Measurements from ENCODE around the gene RBPMS2. TPM values are rescaled to one million over a fixed set of nuclear protein-coding genes. Genes with fewer than 3 reads are reported as not detected.

RBPMS2 gene
- total RNA-seq, 3 donors from 2014 or later: 3.5 to 133 (median 6.3) TPM

DNA sequence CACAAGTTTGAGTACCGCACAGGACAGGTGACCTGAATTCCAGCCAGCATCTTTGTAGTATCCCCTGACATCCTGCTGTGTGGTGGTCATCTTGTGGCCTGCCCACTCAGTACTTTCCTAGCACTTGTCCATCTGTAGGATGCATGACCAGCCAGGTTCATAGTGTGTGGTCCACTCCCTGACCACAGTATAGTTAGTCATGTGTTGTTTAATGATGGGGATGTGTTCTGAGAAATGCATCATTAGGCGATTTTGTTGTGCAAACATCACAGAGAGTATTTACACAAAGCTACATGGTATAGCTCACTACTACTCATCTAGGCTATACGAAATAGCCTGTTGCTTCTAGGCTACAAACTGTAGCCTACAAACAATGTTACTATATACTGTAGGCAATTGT is 16.9 kb upstream of the RBPMS2 start:
- Histone ChIP-seq H3K36me3 (ENCODE audit: low read depth) (no peaks in the 10 kb centered on the region), H3K4me3 (no peak overlapping the region), H3K4me1 (ENCODE audit: low read depth) (no peaks in the 10 kb centered on the region), H3K9me3 (no peaks in the 10 kb centered on the region)
- no peak for ATAC-seq
- intact Hi-C loops (cut with DNase I, micrococcal nuclease): no loop called here
- no peak for DNase-seq
- no peak for TF ChIP-seq CTCF (IDR thresholded peaks at IDR 0.05)

DNA sequence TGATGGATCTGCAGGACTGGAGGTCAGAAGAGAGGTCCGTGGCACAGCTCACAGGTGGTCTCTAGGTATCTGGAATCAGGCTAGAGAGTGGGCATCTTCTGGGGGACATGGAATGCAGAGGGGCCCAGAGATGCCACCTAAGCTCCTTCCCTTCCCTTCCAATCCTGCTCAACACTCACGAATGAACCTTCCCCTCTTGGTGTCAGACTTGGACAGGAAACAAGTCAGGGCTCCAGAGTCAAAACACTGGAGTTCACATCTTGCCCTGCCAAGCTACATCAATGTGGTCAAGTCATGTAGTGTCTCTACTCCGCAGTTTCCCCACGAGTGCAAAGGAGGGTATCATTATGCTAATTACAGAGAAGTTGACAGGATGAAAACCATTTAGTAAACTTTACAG is 16.0 kb upstream of the RBPMS2 start:
- ATAC-seq (no peak), DNase-seq (no peak)
- Histone ChIP-seq H3K9me3 (no peaks in the 10 kb centered on the region), H3K4me1 (ENCODE audit: low read depth) (no peaks in the 10 kb centered on the region), H3K4me3 (no peak overlapping the region), H3K36me3 (ENCODE audit: low read depth) (no peaks in the 10 kb centered on the region)
- intact Hi-C loops (cut with DNase I, micrococcal nuclease): no loop called here
- no peak for TF ChIP-seq CTCF (IDR thresholded peaks at IDR 0.05)

DNA sequence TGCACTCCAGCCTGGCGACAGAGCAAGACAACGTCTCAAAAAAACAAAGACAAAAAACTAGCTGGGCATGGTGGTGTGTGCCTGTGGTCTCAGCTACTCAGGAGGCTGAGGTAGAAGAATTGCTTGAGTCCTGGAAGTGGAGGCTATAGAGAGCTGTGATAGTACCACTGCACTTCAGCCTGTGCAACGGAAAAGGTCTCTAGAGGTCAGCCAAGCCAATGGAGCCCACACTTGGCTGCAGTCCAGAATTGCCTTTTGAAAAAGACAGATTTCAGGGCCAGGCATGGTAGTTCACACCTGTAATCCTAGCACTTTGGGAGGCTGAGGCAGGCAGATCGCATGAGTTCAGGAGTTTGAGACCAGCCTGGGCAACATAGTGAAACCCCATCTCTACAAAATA is 8.4 kb upstream of the RBPMS2 start:
- H3K36me3 ChIP-seq (ENCODE audit: low read depth): no peaks in the 10 kb centered on the region
- no peak for TF ChIP-seq CTCF (IDR thresholded peaks at IDR 0.05)
- no peak for ATAC-seq
- H3K9me3 ChIP-seq: no peaks in the 10 kb centered on the region
- DNase-seq: no peak
- H3K4me3 ChIP-seq: no peak overlapping the region
- no peaks in the 10 kb centered on the region for H3K4me1 ChIP-seq (ENCODE audit: low read depth)
- intact Hi-C loops (cut with DNase I, micrococcal nuclease): no loop called here

DNA sequence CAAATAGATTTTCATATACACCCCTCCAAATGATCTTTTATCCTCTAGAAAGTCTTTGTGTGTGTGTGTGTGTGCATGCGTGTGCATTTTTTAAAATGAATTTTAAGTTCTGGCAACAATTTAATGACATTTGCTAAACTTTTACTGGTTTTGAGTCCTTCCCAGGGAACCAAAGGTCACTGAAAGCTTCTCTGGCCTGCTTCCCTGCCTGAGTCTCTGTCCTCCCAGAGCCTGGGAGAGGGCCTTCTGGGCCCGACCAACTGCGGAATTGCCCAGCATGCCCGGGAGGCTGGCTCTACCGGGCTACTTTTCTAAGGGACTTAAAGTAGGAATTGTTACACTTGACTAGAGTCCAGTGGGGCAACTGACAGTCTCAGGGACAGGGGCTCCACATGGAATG is 7.4 kb upstream of the RBPMS2 start:
- TF ChIP-seq CTCF (IDR thresholded peaks at IDR 0.05): no peak
- intact Hi-C loops (cut with DNase I, micrococcal nuclease): no loop called here
- DNase-seq: no peak
- Histone ChIP-seq H3K36me3 (ENCODE audit: low read depth) (no peaks in the 10 kb centered on the region), H3K4me1 (ENCODE audit: low read depth) (no peaks in the 10 kb centered on the region), H3K9me3 (no peaks in the 10 kb centered on the region), H3K4me3 (no peak overlapping the region)
- ATAC-seq: no peak

- TF ChIP-seq CTCF (IDR thresholded peaks at IDR 0.05): no peak
- no peak for DNase-seq
- Histone ChIP-seq H3K4me1 (ENCODE audit: low read depth) (no peaks in the 10 kb centered on the region), H3K4me3 (no peak overlapping the region), H3K9me3 (no peaks in the 10 kb centered on the region), H3K36me3 (ENCODE audit: low read depth) (no peaks in the 10 kb centered on the region)
- ATAC-seq: no peak
- intact Hi-C loops (cut with DNase I, micrococcal nuclease): no loop called here
These were observed 5.9 kb upstream of the RBPMS2 start for GRCh38 chr15:64781299-64781698.

GRCh38 chr15:64780600-64781156 is 5.3 kb upstream of the RBPMS2 start:
- no peak for ATAC-seq
- Histone ChIP-seq H3K4me3 (no peak overlapping the region), H3K9me3 (no peaks in the 10 kb centered on the region), H3K4me1 (ENCODE audit: low read depth) (no peaks in the 10 kb centered on the region), H3K36me3 (ENCODE audit: low read depth) (no peaks in the 10 kb centered on the region)
- intact Hi-C loops (cut with DNase I, micrococcal nuclease): no loop called here
- no peak for TF ChIP-seq CTCF (IDR thresholded peaks at IDR 0.05)
- no peak for DNase-seq
